ENCODE data around the gene SLC48A1. TPM values are rescaled to one million over a fixed set of nuclear protein-coding genes. Genes with fewer than 3 reads are reported as not detected.

The SLC48A1 gene
- total RNA-seq, 1 experiment from 2014 or later, result 20.0 TPM

GRCh38 chr12:47742253-47742825 is 30.7 kb upstream of the SLC48A1 start (continued):
- TF ChIP-seq SIN3A (IDR thresholded peaks at IDR 0.05; ENCODE audit: low read depth) (no peak), EZH2phosphoT487 (IDR thresholded peaks at IDR 0.05; ENCODE audit: borderline replicate concordance) (no peak), SP1 (IDR thresholded peaks at IDR 0.05; ENCODE audit: low read depth) (no peak), FOSL1 (IDR thresholded peaks at IDR 0.05; ENCODE audit: low read depth) (no peak), ATF3 (IDR thresholded peaks at IDR 0.05) (no peak)
- TF ChIP-seq, protein P1, sequence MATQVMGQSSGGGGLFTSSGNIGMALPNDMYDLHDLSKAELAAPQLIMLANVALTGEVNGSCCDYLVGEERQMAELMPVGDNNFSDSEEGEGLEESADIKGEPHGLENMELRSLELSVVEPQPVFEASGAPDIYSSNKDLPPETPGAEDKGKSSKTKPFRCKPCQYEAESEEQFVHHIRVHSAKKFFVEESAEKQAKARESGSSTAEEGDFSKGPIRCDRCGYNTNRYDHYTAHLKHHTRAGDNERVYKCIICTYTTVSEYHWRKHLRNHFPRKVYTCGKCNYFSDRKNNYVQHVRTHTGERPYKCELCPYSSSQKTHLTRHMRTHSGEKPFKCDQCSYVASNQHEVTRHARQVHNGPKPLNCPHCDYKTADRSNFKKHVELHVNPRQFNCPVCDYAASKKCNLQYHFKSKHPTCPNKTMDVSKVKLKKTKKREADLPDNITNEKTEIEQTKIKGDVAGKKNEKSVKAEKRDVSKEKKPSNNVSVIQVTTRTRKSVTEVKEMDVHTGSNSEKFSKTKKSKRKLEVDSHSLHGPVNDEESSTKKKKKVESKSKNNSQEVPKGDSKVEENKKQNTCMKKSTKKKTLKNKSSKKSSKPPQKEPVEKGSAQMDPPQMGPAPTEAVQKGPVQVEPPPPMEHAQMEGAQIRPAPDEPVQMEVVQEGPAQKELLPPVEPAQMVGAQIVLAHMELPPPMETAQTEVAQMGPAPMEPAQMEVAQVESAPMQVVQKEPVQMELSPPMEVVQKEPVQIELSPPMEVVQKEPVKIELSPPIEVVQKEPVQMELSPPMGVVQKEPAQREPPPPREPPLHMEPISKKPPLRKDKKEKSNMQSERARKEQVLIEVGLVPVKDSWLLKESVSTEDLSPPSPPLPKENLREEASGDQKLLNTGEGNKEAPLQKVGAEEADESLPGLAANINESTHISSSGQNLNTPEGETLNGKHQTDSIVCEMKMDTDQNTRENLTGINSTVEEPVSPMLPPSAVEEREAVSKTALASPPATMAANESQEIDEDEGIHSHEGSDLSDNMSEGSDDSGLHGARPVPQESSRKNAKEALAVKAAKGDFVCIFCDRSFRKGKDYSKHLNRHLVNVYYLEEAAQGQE (IDR thresholded peaks at IDR 0.05; ENCODE audit: low read depth), result no peak
- TF ChIP-seq, protein P2, sequence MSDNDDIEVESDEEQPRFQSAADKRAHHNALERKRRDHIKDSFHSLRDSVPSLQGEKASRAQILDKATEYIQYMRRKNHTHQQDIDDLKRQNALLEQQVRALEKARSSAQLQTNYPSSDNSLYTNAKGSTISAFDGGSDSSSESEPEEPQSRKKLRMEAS (IDR thresholded peaks at IDR 0.05), result no peak

DNA sequence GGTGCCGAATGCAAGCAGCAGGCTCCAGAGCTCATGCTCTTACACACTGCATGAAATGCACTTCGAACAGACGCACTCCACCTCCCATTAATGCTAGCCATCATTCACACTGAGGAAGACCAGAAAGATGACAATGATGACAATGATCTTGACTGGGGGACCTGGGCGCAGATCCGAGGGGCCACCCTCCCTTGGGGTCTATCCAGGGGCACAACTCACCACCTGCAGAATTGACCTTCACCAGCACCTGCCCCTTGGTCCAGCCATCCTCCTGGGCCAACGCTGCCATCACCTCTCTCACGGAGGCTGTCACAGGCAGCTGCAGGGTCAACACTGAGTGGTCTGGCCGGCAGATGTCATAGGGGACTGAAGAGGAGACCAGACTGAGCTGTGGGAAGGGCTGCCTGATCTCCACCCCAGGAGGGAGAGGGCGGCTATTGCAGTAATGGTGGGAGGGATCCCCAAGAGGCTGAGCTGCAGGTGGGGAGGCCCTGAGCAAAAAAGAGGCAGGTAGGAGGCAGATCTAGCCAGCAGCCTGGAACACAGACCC is 29.7 kb upstream of the SLC48A1 start:
- POLR2A ChIA-PET, result interaction anchor here (1.0 to 1.5 kb wide), 4 partner anchors 20 to 95 kb away, joined by 3 to 7 read pairs (median 5); partner anchors contain the start of gene SLC48A1
- no peak for TF ChIP-seq FOSL1 (IDR thresholded peaks at IDR 0.05; ENCODE audit: low read depth)
- no peak for TF ChIP-seq POLR2A (IDR thresholded peaks at IDR 0.05; ENCODE audit: borderline replicate concordance, extremely low read depth, insufficient read depth, insufficient read length)
- TF ChIP-seq EZH2phosphoT487 (IDR thresholded peaks at IDR 0.05; ENCODE audit: borderline replicate concordance), result no peak
- TF ChIP-seq, protein P1 (IDR thresholded peaks at IDR 0.05; ENCODE audit: low read depth), result no peak
- no peak for TF ChIP-seq ZNF274 (IDR thresholded peaks at IDR 0.05; ENCODE audit: low read depth, low read length)
- no peak for TF ChIP-seq SIN3A (IDR thresholded peaks at IDR 0.05; ENCODE audit: low read depth)
- TF ChIP-seq SRF (IDR thresholded peaks at IDR 0.05; ENCODE audit: low read depth), result no peak
- no peak for TF ChIP-seq SP1 (IDR thresholded peaks at IDR 0.05; ENCODE audit: low read depth)
- TF ChIP-seq, protein P2 (IDR thresholded peaks at IDR 0.05), result no peak
- TF ChIP-seq EGR1 (IDR thresholded peaks at IDR 0.05; ENCODE audit: low read depth), result no peak
- no peak for TF ChIP-seq CBX3 (IDR thresholded peaks at IDR 0.05; ENCODE audit: low read depth)
- TF ChIP-seq CEBPB (IDR thresholded peaks at IDR 0.05; ENCODE audit: low read depth), result no peak
- no peak for TF ChIP-seq ELF1 (IDR thresholded peaks at IDR 0.05; ENCODE audit: borderline replicate concordance, low read depth)
- no peak for TF ChIP-seq TCF7L2 (IDR thresholded peaks at IDR 0.05; ENCODE audit: borderline replicate concordance, extremely low read depth, insufficient read depth, insufficient read length)

More for the DNA sequence above, 29.7 kb upstream of the SLC48A1 start:
- ChIA-PET RAD21 (ENCODE audit: low non-redundant PET in 1 of 2, low total read pairs in 2 of 2, uncharacterized antibody in 2 of 2, unreplicated experiment in 2 of 2) (interaction anchor here (0.6 to 5.5 kb wide), 14 partner anchors 11 to 1654 kb away, joined by 3 to 61 read pairs (median 5); partner anchors contain the start of gene RAPGEF3 (in 1 of the 2)), CTCF (interaction anchor here (0.7 to 6.2 kb wide), 18 partner anchors 11 to 711 kb away, joined by 3 to 197 read pairs (median 6); partner anchors contain the start of genes RAPGEF3 and SLC48A1)
- Histone ChIP-seq H3K9me2 (ENCODE audit: insufficient read depth) (no peaks in the 10 kb centered on the region), H2AFZ (ENCODE audit: low read depth, low read length, poor library complexity, severe bottlenecking) (no peak overlapping the region), H3K27ac (ENCODE audit: low read depth, low read length) (no peak overlapping the region; the same call in 1 of the 2 replicates), H3K4me3 (replicated peaks in 1 of 2; ENCODE audit: low read depth in 1 of 2, low read length in 2 of 2) (no peak overlapping the region), H3K79me2 (ENCODE audit: insufficient read depth, low read length) (no peaks in the 10 kb centered on the region), H3K9ac (ENCODE audit: low read length) (no peak overlapping the region), H3K4me2 (ENCODE audit: low read length) (peak overlapping the region; percentile 55), H3K4me1 (ENCODE audit: control insufficient read depth in 1 of 2, insufficient read depth in 2 of 2, low read length in 2 of 2) (peaks cover 24 to 37% of the 10 kb centered on the region in 2 experiments), H3K36me3 (ENCODE audit: control insufficient read depth in 1 of 2, insufficient read depth in 2 of 2, low read length in 2 of 2) (no peaks in the 10 kb centered on the region), H3K27me3 (ENCODE audit: insufficient read depth, low read length) (no peaks in the 10 kb centered on the region), H3K9me3 (ENCODE audit: control insufficient read depth in 1 of 2, insufficient read depth in 1 of 2, low read depth in 1 of 2, low read length in 2 of 2) (no peaks in the 10 kb centered on the region), H4K20me1 (ENCODE audit: insufficient read depth) (no peaks in the 10 kb centered on the region)
- no peak for DNase-seq (ENCODE audit: low read depth, low spot score)
- BruUV-seq (replicated peaks), result no TSS peak
- intact Hi-C loops (cut with micrococcal nuclease), result no loop called here
- ATAC-seq, result no peak
